OCI-LY1 (cell line): ENCODE data around the gene SUCNR1.

Source experiments
- H2AFZ ChIP-seq: fragments of 200-600 bp; sonication (generic), shearing (Covaris generic); 2 replicates; pipeline ENCODE4 v1.6.0; 2014; ENCODE audit warnings: antibody characterized with exemption, mild to moderate bottlenecking, low read length
- H3F3A ChIP-seq: fragments of 200-600 bp; sonication (generic), shearing (Covaris generic); 2 replicates; pipeline ENCODE4 v1.6.0; 2014; ENCODE audit warnings: mild to moderate bottlenecking, antibody characterized with exemption, low read length, moderate library complexity; ENCODE audit not compliant: insufficient read depth
- H3K27ac ChIP-seq: fragments of 200-600 bp; sonication (generic); 2 replicates; pipeline ENCODE4 v1.5.1; 2014; ENCODE audit warnings: low read length, mixed run types, mild to moderate bottlenecking, low read depth; ENCODE audit not compliant: poor library complexity, severe bottlenecking
- H3K27me3 ChIP-seq: fragments of 200-600 bp; sonication (generic); 2 replicates; pipeline ENCODE4 v1.6.0; 2014; ENCODE audit warnings: antibody characterized with exemption, mild to moderate bottlenecking, low read length, moderate library complexity; ENCODE audit not compliant: insufficient read depth
- H3K36me3 ChIP-seq: fragments of 200-600 bp; sonication (generic); 2 replicates; pipeline ENCODE4 v1.6.1; 2014; ENCODE audit warnings: mild to moderate bottlenecking, antibody characterized with exemption, low read length, moderate library complexity, mixed read lengths; ENCODE audit not compliant: insufficient read depth
- H3K4me1 ChIP-seq: fragments of 200-600 bp; sonication (generic); 2 replicates; pipeline ENCODE4 v1.5.1; 2014; ENCODE audit warnings: mild to moderate bottlenecking, low read length, moderate library complexity; ENCODE audit not compliant: insufficient read depth, severe bottlenecking
- H3K4me2 ChIP-seq: fragments of 200-600 bp; sonication (generic), shearing (Covaris generic); 2 replicates; pipeline ENCODE4 v1.6.1; 2014; ENCODE audit warnings: low read length
- H3K4me3 ChIP-seq: fragments of 200-600 bp; sonication (generic); 2 replicates; pipeline ENCODE4 v1.5.1; 2014; ENCODE audit warnings: low read length, low read depth, mild to moderate bottlenecking, mixed read lengths; ENCODE audit not compliant: poor library complexity, severe bottlenecking
- H3K79me2 ChIP-seq: fragments of 200-600 bp; shearing (Covaris generic); 2 replicates; pipeline ENCODE4 v1.6.1; 2016; ENCODE audit warnings: mixed run types, low read length, mixed read lengths; ENCODE audit not compliant: insufficient read depth
- H3K9ac ChIP-seq: fragments of 200-600 bp; sonication (generic), shearing (Covaris generic); 2 replicates; pipeline ENCODE4 v1.6.1; 2014; ENCODE audit warnings: mild to moderate bottlenecking, low read length, mixed read lengths
- H3K9me2 ChIP-seq: fragments of 200-600 bp; sonication (generic), shearing (Covaris generic); 2 replicates; pipeline ENCODE4 v1.6.1; 2014; ENCODE audit warnings: low read depth, mild to moderate bottlenecking, low read length, mixed read lengths
- H3K9me3 ChIP-seq: fragments of 200-600 bp; shearing (Covaris generic); 2 replicates; pipeline ENCODE4 v1.6.1; 2014; ENCODE audit warnings: low read length, mixed read lengths
- H4K20me1 ChIP-seq: fragments of 200-600 bp; sonication (generic), shearing (Covaris generic); 2 replicates; pipeline ENCODE4 v1.6.0; 2016; ENCODE audit warnings: mild to moderate bottlenecking, low read length; ENCODE audit not compliant: insufficient read depth
- EZH2 ChIP-seq: fragments of 200-600 bp; sonication (generic), shearing (Covaris generic); IDR thresholded peaks from 2 replicates; pipeline ENCODE4 v1.8.0; 2017; ENCODE audit warnings: borderline replicate concordance, mixed run types, mild to moderate bottlenecking, antibody characterized with exemption, low read length, moderate library complexity, mixed read lengths
- TF ChIP-seq, protein P1 (sequence below): fragments of 200-600 bp; sonication (generic), shearing (Covaris generic); IDR thresholded peaks from 2 replicates; pipeline ENCODE4 v1.5.1; 2017; ENCODE audit warnings: mild to moderate bottlenecking, antibody characterized with exemption, low read length, moderate library complexity, mixed read lengths

The SUCNR1 gene, protein sequence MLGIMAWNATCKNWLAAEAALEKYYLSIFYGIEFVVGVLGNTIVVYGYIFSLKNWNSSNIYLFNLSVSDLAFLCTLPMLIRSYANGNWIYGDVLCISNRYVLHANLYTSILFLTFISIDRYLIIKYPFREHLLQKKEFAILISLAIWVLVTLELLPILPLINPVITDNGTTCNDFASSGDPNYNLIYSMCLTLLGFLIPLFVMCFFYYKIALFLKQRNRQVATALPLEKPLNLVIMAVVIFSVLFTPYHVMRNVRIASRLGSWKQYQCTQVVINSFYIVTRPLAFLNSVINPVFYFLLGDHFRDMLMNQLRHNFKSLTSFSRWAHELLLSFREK

DNA sequence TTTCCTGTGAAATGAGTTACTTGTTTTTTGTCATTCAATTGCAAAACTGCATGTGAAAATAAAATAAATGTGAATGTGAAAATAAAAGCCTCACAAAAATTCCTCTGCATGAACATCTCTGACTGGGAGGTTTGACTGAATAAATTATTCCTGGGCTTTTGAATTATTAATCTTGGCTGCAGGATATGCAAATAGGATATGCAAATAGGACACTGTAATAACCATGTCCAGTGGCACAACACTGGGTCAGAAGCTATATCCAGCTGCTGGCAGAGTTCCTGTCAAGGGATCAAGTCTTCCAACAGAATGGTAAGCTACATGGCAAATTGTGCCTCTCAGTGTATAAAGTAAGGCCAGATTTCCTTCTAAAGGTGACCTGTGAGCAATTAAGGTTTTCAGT lies at the start of gene SUCNR1:
SUCNR1 (plus strand) TSS at position 246 of the 400 bp plus-strand sequence. CDS start 6,250 bp downstream, outside the sequence.
- Histone ChIP-seq H3K27ac (no peak within 1 kb of the TSS), H3K4me1 (no peaks in the 10 kb centered on the region), H3K79me2 (no peaks in the 10 kb centered on the region), H3K27me3 (no peaks in the 10 kb centered on the region), H3K4me2 (no peak within 1 kb of the TSS), H3K9ac (no peak within 1 kb of the TSS), H4K20me1 (no peaks in the 10 kb centered on the region), H2AFZ (no peak within 1 kb of the TSS), H3K4me3 (no peak within 1 kb of the TSS), H3K9me3 (no peaks in the 10 kb centered on the region), H3K36me3 (no peaks in the 10 kb centered on the region), H3K9me2 (no peaks in the 10 kb centered on the region), H3F3A (no peaks in the 10 kb centered on the region)
- TF ChIP-seq, protein P1, sequence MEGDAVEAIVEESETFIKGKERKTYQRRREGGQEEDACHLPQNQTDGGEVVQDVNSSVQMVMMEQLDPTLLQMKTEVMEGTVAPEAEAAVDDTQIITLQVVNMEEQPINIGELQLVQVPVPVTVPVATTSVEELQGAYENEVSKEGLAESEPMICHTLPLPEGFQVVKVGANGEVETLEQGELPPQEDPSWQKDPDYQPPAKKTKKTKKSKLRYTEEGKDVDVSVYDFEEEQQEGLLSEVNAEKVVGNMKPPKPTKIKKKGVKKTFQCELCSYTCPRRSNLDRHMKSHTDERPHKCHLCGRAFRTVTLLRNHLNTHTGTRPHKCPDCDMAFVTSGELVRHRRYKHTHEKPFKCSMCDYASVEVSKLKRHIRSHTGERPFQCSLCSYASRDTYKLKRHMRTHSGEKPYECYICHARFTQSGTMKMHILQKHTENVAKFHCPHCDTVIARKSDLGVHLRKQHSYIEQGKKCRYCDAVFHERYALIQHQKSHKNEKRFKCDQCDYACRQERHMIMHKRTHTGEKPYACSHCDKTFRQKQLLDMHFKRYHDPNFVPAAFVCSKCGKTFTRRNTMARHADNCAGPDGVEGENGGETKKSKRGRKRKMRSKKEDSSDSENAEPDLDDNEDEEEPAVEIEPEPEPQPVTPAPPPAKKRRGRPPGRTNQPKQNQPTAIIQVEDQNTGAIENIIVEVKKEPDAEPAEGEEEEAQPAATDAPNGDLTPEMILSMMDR = no peak
- TF ChIP-seq EZH2 = no peak

DNA sequence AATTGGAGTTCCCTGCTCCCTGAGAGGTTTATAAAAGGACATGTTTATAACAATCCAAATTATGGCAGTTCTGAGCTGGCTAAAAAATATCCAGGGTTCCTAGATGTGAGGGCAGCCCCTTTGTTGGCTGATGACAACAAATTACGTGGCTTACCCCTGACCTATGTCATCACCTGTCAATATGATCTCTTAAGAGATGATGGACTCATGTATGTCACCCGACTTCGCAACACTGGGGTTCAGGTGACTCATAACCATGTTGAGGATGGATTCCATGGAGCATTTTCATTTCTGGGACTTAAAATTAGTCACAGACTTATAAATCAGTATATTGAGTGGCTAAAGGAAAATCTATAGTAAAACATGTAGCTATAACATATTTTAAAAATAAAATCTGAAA lies 45.6 kb upstream of the SUCNR1 start:
- H3K9me2 ChIP-seq = no peaks in the 10 kb centered on the region
- no peak overlapping the region for H3K9ac ChIP-seq
- H3K9me3 ChIP-seq = no peaks in the 10 kb centered on the region
- H3K36me3 ChIP-seq = no peaks in the 10 kb centered on the region
- H3K79me2 ChIP-seq = no peaks in the 10 kb centered on the region
- H3K4me2 ChIP-seq = no peak overlapping the region
- no peaks in the 10 kb centered on the region for H3K27me3 ChIP-seq
- H3K4me3 ChIP-seq = no peak overlapping the region
- H2AFZ ChIP-seq = no peak overlapping the region
- TF ChIP-seq, protein P1 = no peak
- no peak for TF ChIP-seq EZH2
- H4K20me1 ChIP-seq = no peaks in the 10 kb centered on the region
- H3F3A ChIP-seq = no peaks in the 10 kb centered on the region
- no peaks in the 10 kb centered on the region for H3K4me1 ChIP-seq
- no peak overlapping the region for H3K27ac ChIP-seq

GRCh38 chr3:151835751-151836525 lies 37.5 kb upstream of the SUCNR1 start:
- no peak overlapping the region for H2AFZ ChIP-seq

More at GRCh38 chr3:151835751-151836525, 37.5 kb upstream of the SUCNR1 start:
- Histone ChIP-seq H3K9ac (no peak overlapping the region), H3F3A (no peaks in the 10 kb centered on the region), H4K20me1 (no peaks in the 10 kb centered on the region), H3K4me1 (no peaks in the 10 kb centered on the region), H3K4me3 (no peak overlapping the region), H3K9me2 (no peaks in the 10 kb centered on the region), H3K9me3 (no peaks in the 10 kb centered on the region), H3K36me3 (no peaks in the 10 kb centered on the region), H3K4me2 (no peak overlapping the region), H3K79me2 (no peaks in the 10 kb centered on the region), H3K27me3 (peaks cover 4% of the 10 kb centered on the region; the same call in 1 of the 2 replicates), H3K27ac (no peak overlapping the region)
- TF ChIP-seq, protein P1 = no peak
- TF ChIP-seq EZH2 = no peak
